Fibroblast of mammary gland (primary cell): Measurements from ENCODE around the gene CCDC141.

ENCODE experiments used
- DNase-seq: peaks from one replicate; pipeline ENCODE4 v3.0.0-alpha.2; 2010; ENCODE audit warnings: low read depth
- H3K4me3 ChIP-seq: 2 replicates; pipeline ENCODE4 v1.5.1; 2011; ENCODE audit warnings: low read depth, mild to moderate bottlenecking, low read length, moderate library complexity; ENCODE audit not compliant: control insufficient read depth
- TF ChIP-seq, protein P1 (sequence below): conservative IDR thresholded peaks from 2 replicates; pipeline ENCODE4 v1.5.1; 2011; ENCODE audit warnings: low read depth, low read length, inconsistent platforms; ENCODE audit not compliant: control insufficient read depth, insufficient read depth

CCDC141 gene

DNA sequence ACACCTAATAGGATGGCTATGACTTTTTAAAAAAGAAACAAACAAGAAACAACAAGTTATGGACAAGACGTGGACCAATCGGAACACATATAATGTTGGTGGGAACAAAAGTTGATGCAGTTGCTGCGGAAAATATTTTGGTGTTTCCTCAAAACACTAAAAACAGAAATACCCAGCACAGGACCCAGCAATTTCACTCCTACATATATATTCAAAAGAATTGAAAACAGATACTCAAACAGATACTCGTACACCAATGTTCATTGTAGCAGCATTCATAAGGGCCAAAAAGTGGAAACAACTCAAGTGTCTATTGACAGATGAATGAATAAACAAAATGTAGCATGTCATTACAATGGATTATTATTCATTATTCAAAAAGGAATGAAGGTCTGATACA lies 12.1 kb downstream of the CCDC141 start:
- TF ChIP-seq, protein P1, sequence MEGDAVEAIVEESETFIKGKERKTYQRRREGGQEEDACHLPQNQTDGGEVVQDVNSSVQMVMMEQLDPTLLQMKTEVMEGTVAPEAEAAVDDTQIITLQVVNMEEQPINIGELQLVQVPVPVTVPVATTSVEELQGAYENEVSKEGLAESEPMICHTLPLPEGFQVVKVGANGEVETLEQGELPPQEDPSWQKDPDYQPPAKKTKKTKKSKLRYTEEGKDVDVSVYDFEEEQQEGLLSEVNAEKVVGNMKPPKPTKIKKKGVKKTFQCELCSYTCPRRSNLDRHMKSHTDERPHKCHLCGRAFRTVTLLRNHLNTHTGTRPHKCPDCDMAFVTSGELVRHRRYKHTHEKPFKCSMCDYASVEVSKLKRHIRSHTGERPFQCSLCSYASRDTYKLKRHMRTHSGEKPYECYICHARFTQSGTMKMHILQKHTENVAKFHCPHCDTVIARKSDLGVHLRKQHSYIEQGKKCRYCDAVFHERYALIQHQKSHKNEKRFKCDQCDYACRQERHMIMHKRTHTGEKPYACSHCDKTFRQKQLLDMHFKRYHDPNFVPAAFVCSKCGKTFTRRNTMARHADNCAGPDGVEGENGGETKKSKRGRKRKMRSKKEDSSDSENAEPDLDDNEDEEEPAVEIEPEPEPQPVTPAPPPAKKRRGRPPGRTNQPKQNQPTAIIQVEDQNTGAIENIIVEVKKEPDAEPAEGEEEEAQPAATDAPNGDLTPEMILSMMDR: no peak
- H3K4me3 ChIP-seq: no peak overlapping the region
- DNase-seq: no peak

GRCh38 chr2:179036353-179036905 lies 13.5 kb downstream of the CCDC141 start:
- no peak overlapping the region for H3K4me3 ChIP-seq
- DNase-seq: no peak
- TF ChIP-seq, protein P1: no peak

DNA sequence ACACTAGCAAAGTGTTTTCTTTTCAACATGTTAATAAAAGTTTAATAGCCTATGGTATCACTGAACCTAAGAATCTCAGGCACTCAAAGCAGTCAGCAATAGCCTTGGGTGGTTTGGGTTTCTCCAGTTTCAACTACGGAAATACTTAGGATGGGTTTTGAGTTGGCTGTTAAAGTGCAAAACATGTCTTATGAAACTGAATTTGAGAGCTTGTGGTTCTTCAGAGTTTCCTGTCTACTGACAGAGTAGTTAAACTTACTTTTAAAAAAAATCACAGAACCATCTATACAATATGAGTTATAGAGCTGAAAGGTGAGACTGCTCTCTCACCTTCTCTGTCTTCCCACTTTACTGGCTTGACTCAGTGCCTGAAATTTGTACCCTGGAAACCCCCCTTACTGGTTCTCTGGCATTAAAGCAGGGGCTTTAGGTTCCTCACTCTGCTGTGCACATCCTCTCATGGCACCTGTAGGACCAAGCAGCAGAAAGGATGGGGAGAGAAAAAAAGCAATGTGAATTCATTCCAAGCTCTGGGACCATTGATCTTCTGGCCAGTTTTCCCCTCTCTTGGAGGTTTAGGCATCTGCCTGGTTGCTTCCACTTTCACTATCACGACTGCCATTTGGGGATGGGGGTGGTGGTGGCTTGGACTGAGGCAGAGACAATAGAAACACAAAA lies 18.1 kb downstream of the CCDC141 start:
- no peak overlapping the region for H3K4me3 ChIP-seq
- TF ChIP-seq, protein P1: no peak

DNA sequence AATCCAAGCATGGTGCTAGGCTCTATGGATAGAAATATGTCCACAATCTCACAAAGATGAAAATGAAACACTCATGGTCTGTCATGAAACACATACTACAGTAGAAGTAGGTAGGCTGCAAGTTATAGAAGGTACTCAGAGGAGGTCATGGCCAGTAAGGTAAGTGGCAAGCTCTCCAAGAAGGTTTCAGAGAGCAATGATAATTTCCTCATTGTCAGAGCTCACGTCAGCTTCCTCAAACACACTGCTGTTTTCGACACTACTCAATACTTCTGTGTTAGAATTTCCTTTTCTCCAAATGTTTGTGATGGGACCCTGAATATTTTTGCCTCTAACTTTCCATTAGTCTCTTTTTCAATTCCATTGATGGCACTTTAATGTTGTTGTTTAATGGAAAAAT lies 25.5 kb downstream of the CCDC141 start:
- TF ChIP-seq, protein P1: no peak
- no peak overlapping the region for H3K4me3 ChIP-seq
- no peak for DNase-seq

More for the DNA sequence above, 18.1 kb downstream of the CCDC141 start:
- no peak for DNase-seq

- TF ChIP-seq, protein P1: no peak
- DNase-seq: no peak
- no peak overlapping the region for H3K4me3 ChIP-seq
Measured at GRCh38 chr2:179022685-179023084, 27.3 kb downstream of the CCDC141 start.

- DNase-seq: no peak
- no peak overlapping the region for H3K4me3 ChIP-seq
- TF ChIP-seq, protein P1: no peak
Measured at GRCh38 chr2:179021258-179021657, 28.7 kb downstream of the CCDC141 start.
